Osteoblast (primary cell): Measurements from ENCODE around the gene RIMS1. TPM values are rescaled to one million over a fixed set of nuclear protein-coding genes. Genes with fewer than 3 reads are reported as not detected.

ENCODE experiments used
- DNase-seq: peaks from one replicate; pipeline ENCODE4 v3.0.0; 2011; ENCODE audit warnings: low spot score, mixed read lengths; ENCODE audit not compliant: insufficient read length; ENCODE audit errors: missing footprints
- H2AFZ ChIP-seq: 2 replicates; pipeline ENCODE4 v1.6.0; 2011; ENCODE audit warnings: mild to moderate bottlenecking, low read length
- H3K27ac ChIP-seq: 2 replicates; pipeline ENCODE4 v1.5.1; 2011; ENCODE audit warnings: mild to moderate bottlenecking, low read depth, low read length, moderate library complexity
- H3K27me3 ChIP-seq: 2 replicates; pipeline ENCODE4 v1.6.0; 2012; ENCODE audit warnings: mild to moderate bottlenecking, control low read depth, inconsistent platforms, low read length, moderate library complexity; ENCODE audit not compliant: insufficient read depth
- H3K36me3 ChIP-seq: 2 replicates; pipeline ENCODE4 v1.5.1; 2011; ENCODE audit warnings: mild to moderate bottlenecking, low read length, control low read depth, moderate library complexity; ENCODE audit not compliant: insufficient read depth
- H3K4me1 ChIP-seq: 2 replicates; pipeline ENCODE4 v1.5.1; 2011; ENCODE audit warnings: mild to moderate bottlenecking, low read length, control low read depth, moderate library complexity; ENCODE audit not compliant: insufficient read depth
- H3K4me2 ChIP-seq: 2 replicates; pipeline ENCODE4 v1.6.0; 2011; ENCODE audit warnings: mild to moderate bottlenecking, low read length; ENCODE audit not compliant: insufficient read depth
- H3K4me3 ChIP-seq: fragments of 200-600 bp; sonication (generic); 3 replicates; pipeline ENCODE4 v1.5.1; 2012; ENCODE audit warnings: mild to moderate bottlenecking, low read length, inconsistent platforms; ENCODE audit not compliant: insufficient read depth
- H3K79me2 ChIP-seq: 2 replicates; pipeline ENCODE4 v1.6.0; 2012; ENCODE audit warnings: mild to moderate bottlenecking, low read length, control low read depth, inconsistent platforms; ENCODE audit not compliant: insufficient read depth
- H3K9me3 ChIP-seq: 2 replicates; pipeline ENCODE4 v1.5.1; 2011; ENCODE audit warnings: low read depth, low read length, control low read depth
- H4K20me1 ChIP-seq: 2 replicates; pipeline ENCODE4 v1.6.0; 2012; ENCODE audit warnings: mild to moderate bottlenecking, low read length, control low read depth; ENCODE audit not compliant: insufficient read depth
- CTCF ChIP-seq: IDR thresholded peaks from 2 replicates; pipeline ENCODE4 v1.5.1; 2011; ENCODE audit warnings: mild to moderate bottlenecking, low read depth, low read length, moderate library complexity; ENCODE audit errors: extremely low read depth
- total RNA-seq: library from RNA; depleted of rRNA; stranded (reverse); fragments of >200 nt; gene quantifications from 2 replicates; pipeline ENCODE4 v1.2.3, GENCODE V29; 2012

RIMS1 gene
- total RNA-seq, 1 donor = 13.4 TPM

- Histone ChIP-seq H3K4me1 (peaks cover 21% of the 10 kb centered on the region), H4K20me1 (no peaks in the 10 kb centered on the region), H2AFZ (no peak overlapping the region), H3K79me2 (no peaks in the 10 kb centered on the region), H3K4me3 (no peak overlapping the region), H3K36me3 (no peaks in the 10 kb centered on the region), H3K9me3 (no peaks in the 10 kb centered on the region), H3K27me3 (no peaks in the 10 kb centered on the region), H3K4me2 (no peak overlapping the region), H3K27ac (no peak overlapping the region)
- peak; percentile 5 for DNase-seq
- no peak for TF ChIP-seq CTCF
Observed at GRCh38 chr6:72367439-72367838, 481.1 kb downstream of the RIMS1 start.

DNA sequence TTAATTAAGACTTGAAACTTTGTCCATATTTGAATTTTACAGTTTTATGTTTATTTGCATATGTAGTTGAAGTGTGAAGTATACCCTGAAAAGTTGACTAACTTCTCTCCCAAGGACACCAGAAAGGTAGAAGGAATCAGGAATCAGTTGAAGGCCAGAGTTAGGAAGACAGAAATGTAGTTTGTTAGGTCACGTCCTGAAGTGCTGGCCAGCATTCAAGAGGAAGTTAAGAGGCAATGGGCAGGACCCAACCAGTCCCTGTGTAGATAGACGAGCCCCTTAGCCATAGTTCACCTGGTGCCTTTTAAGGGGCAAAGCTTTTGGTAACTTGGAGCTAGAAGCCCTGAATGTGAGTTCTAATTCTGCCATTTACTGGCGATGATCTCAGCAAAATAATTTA lies 485.1 kb downstream of the RIMS1 start:
- H3K79me2 ChIP-seq = no peaks in the 10 kb centered on the region
- no peaks in the 10 kb centered on the region for H3K36me3 ChIP-seq
- no peak overlapping the region for H3K27ac ChIP-seq
- H3K27me3 ChIP-seq = no peaks in the 10 kb centered on the region
- no peak overlapping the region for H2AFZ ChIP-seq
- H3K4me1 ChIP-seq = no peaks in the 10 kb centered on the region
- H3K4me3 ChIP-seq = no peak overlapping the region
- no peak overlapping the region for H3K4me2 ChIP-seq
- no peaks in the 10 kb centered on the region for H3K9me3 ChIP-seq
- no peak for DNase-seq
- H4K20me1 ChIP-seq = no peaks in the 10 kb centered on the region
- no peak for TF ChIP-seq CTCF

- DNase-seq = no peak
- H3K79me2 ChIP-seq = no peaks in the 10 kb centered on the region
- no peak overlapping the region for H2AFZ ChIP-seq
- no peak for TF ChIP-seq CTCF
- H3K4me1 ChIP-seq = no peaks in the 10 kb centered on the region
- H3K4me3 ChIP-seq = no peak overlapping the region
- H3K36me3 ChIP-seq = no peaks in the 10 kb centered on the region
- no peaks in the 10 kb centered on the region for H3K9me3 ChIP-seq
- H3K4me2 ChIP-seq = no peak overlapping the region
- H3K27me3 ChIP-seq = no peaks in the 10 kb centered on the region
- no peak overlapping the region for H3K27ac ChIP-seq
- no peaks in the 10 kb centered on the region for H4K20me1 ChIP-seq
Observed at GRCh38 chr6:72374172-72374571, 487.8 kb downstream of the RIMS1 start.

- H3K27me3 ChIP-seq = no peaks in the 10 kb centered on the region
- H3K36me3 ChIP-seq = no peaks in the 10 kb centered on the region
- peak overlapping the region; percentile 52 for H2AFZ ChIP-seq
- no peak overlapping the region for H3K27ac ChIP-seq
- no peaks in the 10 kb centered on the region for H3K9me3 ChIP-seq
- no peaks in the 10 kb centered on the region for H3K79me2 ChIP-seq
- H3K4me1 ChIP-seq = no peaks in the 10 kb centered on the region
- H3K4me2 ChIP-seq = no peak overlapping the region
- TF ChIP-seq CTCF = no peak
- no peak overlapping the region for H3K4me3 ChIP-seq
- DNase-seq = no peak
- no peaks in the 10 kb centered on the region for H4K20me1 ChIP-seq
Observed at GRCh38 chr6:72374857-72375256, 488.5 kb downstream of the RIMS1 start.
